ENCODE measurements around the gene MICALL2.

MICALL2 gene

GRCh38 chr7:1434891-1435670 is 24.2 kb downstream of the MICALL2 start:
- no peak for DNase-seq
- in situ Hi-C loops (cut with HindIII; ENCODE audit: low pct_ligation_motif_present, low sequenced_read_pairs) = no loop called here
- Histone ChIP-seq H3K27ac (no peak overlapping the region), H3K36me3 (replicated peaks) (peaks cover 26% of the 10 kb centered on the region), H3K4me3 (ENCODE audit: low read depth, low read length) (no peak overlapping the region), H3K27me3 (replicated peaks) (no peaks in the 10 kb centered on the region)
- TF ChIP-seq CTCF (IDR thresholded peaks at IDR 0.05; ENCODE audit: low read depth, low read length, missing control alignments) = no peak

- H3K4me3 ChIP-seq (ENCODE audit: low read depth, low read length) = no peak overlapping the region
- no peak for DNase-seq
- no peak for TF ChIP-seq CTCF (IDR thresholded peaks at IDR 0.05; ENCODE audit: low read depth, low read length, missing control alignments)
- H3K27me3 ChIP-seq (replicated peaks) = no peaks in the 10 kb centered on the region
- H3K36me3 ChIP-seq (replicated peaks) = peaks cover 18% of the 10 kb centered on the region
- H3K27ac ChIP-seq = no peak overlapping the region
- in situ Hi-C loops (cut with HindIII; ENCODE audit: low pct_ligation_motif_present, low sequenced_read_pairs) = no loop called here
These were observed 25.0 kb downstream of the MICALL2 start for GRCh38 chr7:1434165-1434718.

GRCh38 chr7:1433128-1433920 is 25.9 kb downstream of the MICALL2 start:
- TF ChIP-seq CTCF (IDR thresholded peaks at IDR 0.05; ENCODE audit: low read depth, low read length, missing control alignments) = no peak
- H3K27me3 ChIP-seq (replicated peaks) = no peaks in the 10 kb centered on the region
- H3K36me3 ChIP-seq (replicated peaks) = peaks cover 10% of the 10 kb centered on the region
- in situ Hi-C loops (cut with HindIII; ENCODE audit: low pct_ligation_motif_present, low sequenced_read_pairs) = no loop called here
- DNase-seq = no peak
- no peak overlapping the region for H3K27ac ChIP-seq
- H3K4me3 ChIP-seq (ENCODE audit: low read depth, low read length) = no peak overlapping the region

GRCh38 chr7:1432411-1433082 is 26.7 kb downstream of the MICALL2 start:
- H3K27ac ChIP-seq = no peak overlapping the region
- H3K27me3 ChIP-seq (replicated peaks) = no peaks in the 10 kb centered on the region
- DNase-seq = peak; percentile 14
- H3K4me3 ChIP-seq (ENCODE audit: low read depth, low read length) = no peak overlapping the region
- in situ Hi-C loops (cut with HindIII; ENCODE audit: low pct_ligation_motif_present, low sequenced_read_pairs) = no loop called here
- TF ChIP-seq CTCF (IDR thresholded peaks at IDR 0.05; ENCODE audit: low read depth, low read length, missing control alignments) = peak; percentile 99
- peaks cover 2% of the 10 kb centered on the region for H3K36me3 ChIP-seq (replicated peaks)

- in situ Hi-C loops (cut with HindIII; ENCODE audit: low pct_ligation_motif_present, low sequenced_read_pairs) = no loop called here
- Histone ChIP-seq H3K27ac (no peak overlapping the region), H3K36me3 (replicated peaks) (no peaks in the 10 kb centered on the region), H3K27me3 (replicated peaks) (no peaks in the 10 kb centered on the region), H3K4me3 (ENCODE audit: low read depth, low read length) (no peak overlapping the region)
- no peak for DNase-seq
- no peak for TF ChIP-seq CTCF (IDR thresholded peaks at IDR 0.05; ENCODE audit: low read depth, low read length, missing control alignments)
These were observed 27.5 kb downstream of the MICALL2 start for GRCh38 chr7:1431634-1432380.

Measured in brain microvascular endothelial cell (primary cell).